Stimulated activated CD8-positive, alpha-beta memory T cell treated with anti-CD3 and anti-CD28 coated beads, Interleukin-12 subunit alpha, Interleukin-12 subunit beta, amount 100 ng/mL, for 1 hour (primary cell): ENCODE measurements around the gene KPNA6.
"Not testable (repeated sequence)": the region's sequence is repeated elsewhere in the genome, so short reads cannot be mapped to it uniquely, and the experiment has no call there.

Experiments
- DNase-seq: peaks from one replicate; pipeline ENCODE4 v3.0.0-alpha.2; 2020; ENCODE audit warnings: low read depth

KPNA6 gene

GRCh38 chr1:32142446-32143301 is 34.8 kb downstream of the KPNA6 start:
- DNase-seq, result no peak

- DNase-seq, result not testable (repeated sequence)
These were observed 35.4 kb downstream of the KPNA6 start for GRCh38 chr1:32143302-32143695.

- DNase-seq, result no peak
These were observed 36.2 kb downstream of the KPNA6 start for GRCh38 chr1:32144033-32144432.

GRCh38 chr1:32147799-32148198 is 39.9 kb downstream of the KPNA6 start:
- not testable (repeated sequence) for DNase-seq

- DNase-seq, result no peak
These were observed 43.0 kb downstream of the KPNA6 start for GRCh38 chr1:32150847-32151246.

GRCh38 chr1:32151319-32151787 is 43.5 kb downstream of the KPNA6 start:
- DNase-seq, result no peak

GRCh38 chr1:32159189-32159588 is 51.3 kb downstream of the KPNA6 start:
- no peak for DNase-seq

- no peak for DNase-seq
These were observed 55.5 kb downstream of the KPNA6 start for GRCh38 chr1:32163405-32163804.

- DNase-seq, result not testable (repeated sequence)
These were observed 57.8 kb downstream of the KPNA6 start for GRCh38 chr1:32165633-32166032.

- DNase-seq, result no peak
These were observed 63.1 kb downstream of the KPNA6 start for GRCh38 chr1:32170991-32171390.

- no peak for DNase-seq
These were observed 64.9 kb downstream of the KPNA6 start for GRCh38 chr1:32172621-32173245.

- no peak for DNase-seq
These were observed 70.7 kb downstream of the KPNA6 start for GRCh38 chr1:32178380-32179192.

GRCh38 chr1:32179193-32179442 is 71.3 kb downstream of the KPNA6 start:
- no peak for DNase-seq

GRCh38 chr1:32179443-32180185 is 71.8 kb downstream of the KPNA6 start, which contains the start of gene TXLNA:
Gene TXLNA, plus strand, starts transcription at chr1:32179675. Its CDS starts 671 bp downstream, at chr1:32180346.
- peak; percentile 78 for DNase-seq

- DNase-seq, result no peak
These were observed 72.6 kb downstream of the KPNA6 start for GRCh38 chr1:32180186-32181060.

- DNase-seq, result no peak
These were observed 73.2 kb downstream of the KPNA6 start for GRCh38 chr1:32181065-32181464.

- no peak for DNase-seq
These were observed 73.7 kb downstream of the KPNA6 start for GRCh38 chr1:32181563-32181962.

- no peak for DNase-seq
These were observed 74.2 kb downstream of the KPNA6 start for GRCh38 chr1:32182060-32182459.

GRCh38 chr1:32184650-32185049 is 76.8 kb downstream of the KPNA6 start:
- no peak for DNase-seq

- no peak for DNase-seq
These were observed 78.2 kb downstream of the KPNA6 start for GRCh38 chr1:32186077-32186476.

- no peak for DNase-seq
These were observed 78.6 kb downstream of the KPNA6 start for GRCh38 chr1:32186491-32186890.
